ENCODE measurements around the gene MVB12B. TPM values are rescaled to one million over a fixed set of nuclear protein-coding genes. Genes with fewer than 3 reads are reported as not detected.

The MVB12B gene
- total RNA-seq, 1 donor from 2014 or later, result 13.1 TPM

DNA sequence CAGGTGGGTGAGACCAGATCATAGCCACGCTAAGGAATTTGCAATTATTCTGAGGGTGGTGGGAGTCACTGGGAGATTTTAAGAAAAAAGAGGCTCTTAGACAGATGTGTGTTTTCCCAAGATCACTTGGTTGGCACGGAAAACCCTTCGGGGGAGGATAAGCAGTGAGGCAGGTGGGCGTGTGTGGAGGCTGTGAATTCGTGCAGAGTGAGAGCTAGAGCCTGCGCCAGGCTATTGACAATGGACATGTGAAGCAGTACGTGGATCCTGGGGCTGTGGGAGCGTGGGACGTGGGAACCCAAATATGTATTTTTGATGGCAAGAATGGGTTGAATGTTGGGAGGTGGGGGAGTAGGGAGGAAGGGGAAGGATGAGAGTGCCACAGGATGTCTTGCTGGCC is 19.4 kb downstream of the MVB12B start:
- Mint-ChIP-seq H3K9me3 (ENCODE audit: low read depth) (peaks cover 3% of the 10 kb centered on the region), H3K36me3 (ENCODE audit: low read depth) (peaks cover 13% of the 10 kb centered on the region), H3K4me3 (ENCODE audit: unreplicated experiment) (no peak overlapping the region), H3K27ac (ENCODE audit: unreplicated experiment) (no peak overlapping the region), H3K27me3 (ENCODE audit: low read depth) (no peaks in the 10 kb centered on the region), H3K4me1 (ENCODE audit: low read depth) (peaks cover 31% of the 10 kb centered on the region)
- no peak for DNase-seq (ENCODE audit: low spot score)
- TF ChIP-seq, protein P1, sequence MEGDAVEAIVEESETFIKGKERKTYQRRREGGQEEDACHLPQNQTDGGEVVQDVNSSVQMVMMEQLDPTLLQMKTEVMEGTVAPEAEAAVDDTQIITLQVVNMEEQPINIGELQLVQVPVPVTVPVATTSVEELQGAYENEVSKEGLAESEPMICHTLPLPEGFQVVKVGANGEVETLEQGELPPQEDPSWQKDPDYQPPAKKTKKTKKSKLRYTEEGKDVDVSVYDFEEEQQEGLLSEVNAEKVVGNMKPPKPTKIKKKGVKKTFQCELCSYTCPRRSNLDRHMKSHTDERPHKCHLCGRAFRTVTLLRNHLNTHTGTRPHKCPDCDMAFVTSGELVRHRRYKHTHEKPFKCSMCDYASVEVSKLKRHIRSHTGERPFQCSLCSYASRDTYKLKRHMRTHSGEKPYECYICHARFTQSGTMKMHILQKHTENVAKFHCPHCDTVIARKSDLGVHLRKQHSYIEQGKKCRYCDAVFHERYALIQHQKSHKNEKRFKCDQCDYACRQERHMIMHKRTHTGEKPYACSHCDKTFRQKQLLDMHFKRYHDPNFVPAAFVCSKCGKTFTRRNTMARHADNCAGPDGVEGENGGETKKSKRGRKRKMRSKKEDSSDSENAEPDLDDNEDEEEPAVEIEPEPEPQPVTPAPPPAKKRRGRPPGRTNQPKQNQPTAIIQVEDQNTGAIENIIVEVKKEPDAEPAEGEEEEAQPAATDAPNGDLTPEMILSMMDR (IDR thresholded peaks at IDR 0.05), result no peak

GRCh38 chr9:126347093-126347492 is 20.5 kb downstream of the MVB12B start:
- DNase-seq (ENCODE audit: low spot score), result no peak
- peaks cover 6% of the 10 kb centered on the region for H3K9me3 Mint-ChIP-seq (ENCODE audit: low read depth)
- peaks cover 31% of the 10 kb centered on the region for H3K4me1 Mint-ChIP-seq (ENCODE audit: low read depth)
- peaks cover 14% of the 10 kb centered on the region for H3K36me3 Mint-ChIP-seq (ENCODE audit: low read depth)
- H3K27me3 Mint-ChIP-seq (ENCODE audit: low read depth), result no peaks in the 10 kb centered on the region
- H3K4me3 Mint-ChIP-seq (ENCODE audit: unreplicated experiment), result no peak overlapping the region
- TF ChIP-seq, protein P1 (IDR thresholded peaks at IDR 0.05), result no peak
- no peak overlapping the region for H3K27ac Mint-ChIP-seq (ENCODE audit: unreplicated experiment)

DNA sequence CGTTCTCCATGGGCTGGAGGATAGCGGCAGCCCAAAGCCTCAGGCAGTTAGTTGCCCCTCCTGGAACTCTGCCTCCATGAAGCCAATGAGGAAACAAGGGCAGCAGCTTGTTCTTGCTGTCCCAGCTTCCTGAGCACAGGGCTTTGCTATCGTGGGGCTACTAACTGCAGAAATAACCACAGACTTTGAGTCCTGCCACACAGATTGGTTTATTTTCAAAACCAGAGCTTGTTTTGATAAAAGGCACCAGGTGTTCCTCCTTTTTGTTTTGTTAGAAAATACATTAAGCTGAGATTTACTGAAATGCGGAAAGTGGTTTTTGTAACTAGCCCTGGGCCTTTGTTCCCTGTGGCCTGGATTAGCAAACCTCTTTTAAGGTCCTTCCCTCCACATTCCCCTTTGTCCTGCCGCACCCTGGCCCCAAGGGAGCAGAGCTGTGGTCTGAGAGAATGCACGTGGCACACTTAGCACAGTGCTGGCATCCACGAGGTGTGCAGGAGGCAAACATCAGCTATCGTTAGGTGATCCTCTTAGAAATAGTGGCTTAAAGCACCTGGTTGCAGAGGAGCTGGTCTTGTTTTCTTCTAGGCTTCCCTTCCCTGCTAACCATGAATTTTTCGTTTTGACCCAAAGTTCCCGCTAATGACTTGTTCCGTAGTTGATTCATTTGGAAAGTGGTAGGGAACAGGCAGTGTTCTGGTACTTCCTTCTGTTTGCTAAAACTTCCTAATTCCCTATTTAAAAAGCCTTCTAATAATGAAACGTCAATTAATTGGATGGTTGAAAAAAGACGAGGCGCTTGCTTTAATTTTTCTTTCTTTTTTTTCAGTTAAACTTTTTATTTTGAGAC is 21.5 kb downstream of the MVB12B start:
- TF ChIP-seq, protein P1 (IDR thresholded peaks at IDR 0.05), result no peak
- no peak overlapping the region for H3K4me3 Mint-ChIP-seq (ENCODE audit: unreplicated experiment)
- H3K9me3 Mint-ChIP-seq (ENCODE audit: low read depth), result peaks cover 6% of the 10 kb centered on the region
- peaks cover 14% of the 10 kb centered on the region for H3K36me3 Mint-ChIP-seq (ENCODE audit: low read depth)
- H3K27me3 Mint-ChIP-seq (ENCODE audit: low read depth), result no peaks in the 10 kb centered on the region
- DNase-seq (ENCODE audit: low spot score), result no peak
- peaks cover 31% of the 10 kb centered on the region for H3K4me1 Mint-ChIP-seq (ENCODE audit: low read depth)
- no peak overlapping the region for H3K27ac Mint-ChIP-seq (ENCODE audit: unreplicated experiment)

DNA sequence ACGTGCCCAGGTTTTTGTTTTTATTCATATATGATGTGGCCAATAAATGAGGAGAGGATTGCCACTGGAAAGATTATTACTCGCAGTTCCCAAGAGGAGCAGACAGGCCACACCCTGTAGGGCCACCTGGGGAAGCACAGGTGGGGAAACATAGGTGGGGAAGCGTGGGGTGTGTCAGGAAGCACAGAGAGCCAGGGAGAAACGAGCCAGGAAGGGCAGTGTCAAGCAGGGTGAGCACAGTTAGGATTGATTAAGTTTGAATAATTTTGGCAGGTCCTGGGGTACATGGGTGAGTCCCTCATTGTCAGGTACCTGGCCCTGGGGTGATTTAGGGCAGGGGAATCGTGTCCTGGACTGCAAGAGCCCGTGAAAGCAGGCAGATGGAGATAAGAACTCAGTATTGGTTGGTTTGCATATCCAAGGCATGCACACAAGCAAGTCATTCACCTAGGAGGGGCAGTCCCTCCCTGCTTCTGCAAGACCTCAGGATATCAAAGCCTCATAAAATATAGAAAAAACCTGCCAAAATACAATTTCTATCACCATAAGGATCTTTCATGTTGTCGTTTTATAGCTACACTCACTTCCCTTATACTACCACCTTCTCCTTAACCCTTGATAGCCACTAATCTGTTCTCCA is 22.4 kb downstream of the MVB12B start:
- no peak for DNase-seq (ENCODE audit: low spot score)
- TF ChIP-seq, protein P1 (IDR thresholded peaks at IDR 0.05), result no peak
- Mint-ChIP-seq H3K9me3 (ENCODE audit: low read depth) (peaks cover 6% of the 10 kb centered on the region), H3K36me3 (ENCODE audit: low read depth) (peaks cover 14% of the 10 kb centered on the region), H3K4me3 (ENCODE audit: unreplicated experiment) (no peak overlapping the region), H3K27me3 (ENCODE audit: low read depth) (no peaks in the 10 kb centered on the region), H3K4me1 (ENCODE audit: low read depth) (peaks cover 31% of the 10 kb centered on the region), H3K27ac (ENCODE audit: unreplicated experiment) (no peak overlapping the region)

- no peak for DNase-seq (ENCODE audit: low spot score)
- Mint-ChIP-seq H3K27ac (ENCODE audit: unreplicated experiment) (no peak overlapping the region), H3K27me3 (ENCODE audit: low read depth) (no peaks in the 10 kb centered on the region), H3K4me1 (ENCODE audit: low read depth) (no peaks in the 10 kb centered on the region), H3K9me3 (ENCODE audit: low read depth) (peaks cover 13% of the 10 kb centered on the region), H3K4me3 (ENCODE audit: unreplicated experiment) (no peak overlapping the region), H3K36me3 (ENCODE audit: low read depth) (peaks cover 9% of the 10 kb centered on the region)
- TF ChIP-seq, protein P1 (IDR thresholded peaks at IDR 0.05), result no peak
These were observed 28.5 kb downstream of the MVB12B start for GRCh38 chr9:126354887-126355770.
